Measurements from ENCODE around the gene RPS6KA2. TPM values are rescaled to one million over a fixed set of nuclear protein-coding genes. Genes with fewer than 3 reads are reported as not detected.

RPS6KA2 gene
- total RNA-seq (2014; rRNA removed; shearing (Covaris generic)): 4.2 and 6.3 TPM in 2 replicates

GRCh38 chr6:166627033-166627874 lies at the start of gene RPS6KA2:
Gene RPS6KA2 (minus strand): TSS chr6:166627251. CDS start chr6:166627019, 232 bp downstream.
- peaks cover 6% of the 10 kb centered on the region; the same call in 1 of the 2 replicates for H3K4me1 ChIP-seq
- no peaks in the 10 kb centered on the region for H3K9me3 ChIP-seq (replicated peaks)
- H3K27ac ChIP-seq: peak within 1 kb of the TSS; percentile 81
- H3K27me3 ChIP-seq: no peaks in the 10 kb centered on the region; the same call in 1 of the 2 replicates
- peak within 1 kb of the TSS; percentile 66 for H3K4me3 ChIP-seq
- H3K36me3 ChIP-seq: no peaks in the 10 kb centered on the region
- DNase-seq: peak; percentile 100

GRCh38 chr6:166676270-166676860 lies 49.3 kb upstream of the RPS6KA2 start:
- H3K27me3 ChIP-seq: 0 out of 2 replicates have a peak, but pooled peaks cover 3% of the 10 kb centered on the region
- H3K27ac ChIP-seq: no peak overlapping the region
- H3K4me3 ChIP-seq: no peak overlapping the region
- DNase-seq: no peak
- no peaks in the 10 kb centered on the region for H3K4me1 ChIP-seq
- no peaks in the 10 kb centered on the region for H3K9me3 ChIP-seq (replicated peaks)
- H3K36me3 ChIP-seq: no peaks in the 10 kb centered on the region

- H3K27me3 ChIP-seq: 0 out of 2 replicates have a peak, but pooled peaks cover 3% of the 10 kb centered on the region
- H3K9me3 ChIP-seq (replicated peaks): no peaks in the 10 kb centered on the region
- no peak overlapping the region for H3K4me3 ChIP-seq
- DNase-seq: no peak
- no peaks in the 10 kb centered on the region for H3K4me1 ChIP-seq
- H3K36me3 ChIP-seq: no peaks in the 10 kb centered on the region
- H3K27ac ChIP-seq: no peak overlapping the region
Observed at GRCh38 chr6:166675736-166676135, 48.7 kb upstream of the RPS6KA2 start.

GRCh38 chr6:166673309-166673708 lies 46.3 kb upstream of the RPS6KA2 start:
- no peak for DNase-seq

GRCh38 chr6:166672624-166673206 lies 45.7 kb upstream of the RPS6KA2 start:
- Histone ChIP-seq H3K9me3 (replicated peaks) (no peaks in the 10 kb centered on the region), H3K4me3 (no peak overlapping the region), H3K27me3 (0 out of 2 replicates have a peak, but pooled peaks cover 3% of the 10 kb centered on the region), H3K27ac (no peak overlapping the region), H3K4me1 (no peaks in the 10 kb centered on the region), H3K36me3 (no peaks in the 10 kb centered on the region)
- no peak for DNase-seq

More at GRCh38 chr6:166673309-166673708, 46.3 kb upstream of the RPS6KA2 start:
- Histone ChIP-seq H3K4me1 (no peaks in the 10 kb centered on the region), H3K36me3 (no peaks in the 10 kb centered on the region), H3K4me3 (no peak overlapping the region), H3K27ac (no peak overlapping the region), H3K9me3 (replicated peaks) (no peaks in the 10 kb centered on the region), H3K27me3 (0 out of 2 replicates have a peak, but pooled peaks cover 3% of the 10 kb centered on the region)

- Histone ChIP-seq H3K4me1 (no peaks in the 10 kb centered on the region), H3K27ac (no peak overlapping the region), H3K9me3 (replicated peaks) (no peaks in the 10 kb centered on the region), H3K27me3 (0 out of 2 replicates have a peak, but pooled peaks cover 3% of the 10 kb centered on the region), H3K4me3 (no peak overlapping the region), H3K36me3 (no peaks in the 10 kb centered on the region)
- DNase-seq: no peak
Observed at GRCh38 chr6:166672146-166672545, 45.1 kb upstream of the RPS6KA2 start.

- no peak overlapping the region for H3K27ac ChIP-seq
- no peaks in the 10 kb centered on the region for H3K4me1 ChIP-seq
- H3K9me3 ChIP-seq (replicated peaks): no peaks in the 10 kb centered on the region
- 0 out of 2 replicates have a peak, but pooled peaks cover 3% of the 10 kb centered on the region for H3K27me3 ChIP-seq
- no peak for DNase-seq
- H3K36me3 ChIP-seq: no peaks in the 10 kb centered on the region
- H3K4me3 ChIP-seq: no peak overlapping the region
Observed at GRCh38 chr6:166671434-166672081, 44.5 kb upstream of the RPS6KA2 start.

- Histone ChIP-seq H3K27me3 (peaks cover 3% of the 10 kb centered on the region; the same call in 1 of the 2 replicates), H3K9me3 (replicated peaks) (no peaks in the 10 kb centered on the region), H3K27ac (no peak overlapping the region), H3K4me1 (no peaks in the 10 kb centered on the region), H3K36me3 (no peaks in the 10 kb centered on the region), H3K4me3 (no peak overlapping the region)
- no peak for DNase-seq
Observed at GRCh38 chr6:166670894-166671293, 43.8 kb upstream of the RPS6KA2 start.

- H3K27me3 ChIP-seq: no peaks in the 10 kb centered on the region; the same call in 1 of the 2 replicates
- H3K27ac ChIP-seq: no peak overlapping the region
- no peak overlapping the region for H3K4me3 ChIP-seq
- H3K36me3 ChIP-seq: no peaks in the 10 kb centered on the region
- no peak for DNase-seq
- H3K4me1 ChIP-seq: no peaks in the 10 kb centered on the region
- H3K9me3 ChIP-seq (replicated peaks): no peaks in the 10 kb centered on the region
Observed at GRCh38 chr6:166670013-166670412, 43.0 kb upstream of the RPS6KA2 start.

- H3K9me3 ChIP-seq (replicated peaks): no peaks in the 10 kb centered on the region
- no peak overlapping the region for H3K4me3 ChIP-seq
- no peak for DNase-seq
- H3K27ac ChIP-seq: no peak overlapping the region
- H3K27me3 ChIP-seq: no peaks in the 10 kb centered on the region; the same call in 1 of the 2 replicates
- no peaks in the 10 kb centered on the region for H3K4me1 ChIP-seq
- no peaks in the 10 kb centered on the region for H3K36me3 ChIP-seq
Observed at GRCh38 chr6:166667796-166668610, 41.0 kb upstream of the RPS6KA2 start.

- Histone ChIP-seq H3K4me3 (no peak overlapping the region), H3K9me3 (replicated peaks) (no peaks in the 10 kb centered on the region), H3K27ac (no peak overlapping the region), H3K27me3 (no peaks in the 10 kb centered on the region; the same call in 1 of the 2 replicates), H3K36me3 (no peaks in the 10 kb centered on the region), H3K4me1 (peaks cover 11% of the 10 kb centered on the region)
- DNase-seq: no peak
Observed at GRCh38 chr6:166664135-166664534, 37.1 kb upstream of the RPS6KA2 start.

GRCh38 chr6:166663568-166663967 lies 36.5 kb upstream of the RPS6KA2 start:
- Histone ChIP-seq H3K36me3 (no peaks in the 10 kb centered on the region), H3K4me1 (peaks cover 15% of the 10 kb centered on the region), H3K9me3 (replicated peaks) (no peaks in the 10 kb centered on the region), H3K27ac (no peak overlapping the region), H3K27me3 (no peaks in the 10 kb centered on the region; the same call in 1 of the 2 replicates), H3K4me3 (no peak overlapping the region)
- DNase-seq: peak in 1 of 2 experiments; percentile 20

- H3K4me1 ChIP-seq: peaks cover 24% of the 10 kb centered on the region
- no peak for DNase-seq
- no peaks in the 10 kb centered on the region for H3K9me3 ChIP-seq (replicated peaks)
- H3K27me3 ChIP-seq: no peaks in the 10 kb centered on the region; the same call in 1 of the 2 replicates
- H3K36me3 ChIP-seq: no peaks in the 10 kb centered on the region
- no peak overlapping the region for H3K4me3 ChIP-seq
- H3K27ac ChIP-seq: no peak overlapping the region
Observed at GRCh38 chr6:166662690-166663089, 35.6 kb upstream of the RPS6KA2 start.
